Neural cell (in vitro differentiated cells): ENCODE measurements around the gene MARK1. TPM values are rescaled to one million over a fixed set of nuclear protein-coding genes. Genes with fewer than 3 reads are reported as not detected.

ENCODE experiments used
- H2AFZ ChIP-seq: fragments of 200-600, 300-800 bp; sonication (generic), shearing (Covaris generic); 2 replicates; pipeline ENCODE4 v1.6.0; 2014; ENCODE audit warnings: low read depth, mild to moderate bottlenecking, antibody characterized with exemption, low read length, moderate library complexity
- H3F3A ChIP-seq: fragments of 200-600 bp; shearing (Covaris generic); 2 replicates; pipeline ENCODE4 v1.6.1; 2016; ENCODE audit warnings: mild to moderate bottlenecking, moderate library complexity, mixed read lengths, antibody characterized with exemption, low read length; ENCODE audit not compliant: insufficient read depth, poor library complexity, severe bottlenecking
- H3K27ac ChIP-seq: fragments of 200-600, 300-800 bp; sonication (generic), shearing (Covaris generic); 2 replicates; pipeline ENCODE4 v1.5.1; 2014; ENCODE audit warnings: mild to moderate bottlenecking, low read length, moderate library complexity
- H3K27me3 ChIP-seq: fragments of 300-800, 200-600 bp; sonication (generic), shearing (Covaris generic); 2 replicates; pipeline ENCODE4 v1.6.0; 2014; ENCODE audit warnings: mild to moderate bottlenecking, low read depth, low read length, moderate library complexity; ENCODE audit not compliant: insufficient read depth
- H3K36me3 ChIP-seq: fragments of 300-800, 200-600 bp; sonication (generic), shearing (Covaris generic); 2 replicates; pipeline ENCODE4 v1.5.1; 2014; ENCODE audit warnings: mild to moderate bottlenecking, antibody characterized with exemption, low read length, moderate library complexity; ENCODE audit not compliant: insufficient read depth
- H3K4me2 ChIP-seq: fragments of 300-800, 200-600 bp; sonication (generic), shearing (Covaris generic); 2 replicates; pipeline ENCODE4 v1.6.0; 2014; ENCODE audit warnings: mild to moderate bottlenecking, low read length
- H3K4me3 ChIP-seq: fragments of 300-800, 200-600 bp; sonication (generic), shearing (Covaris generic); 2 replicates; pipeline ENCODE4 v1.5.1; 2014; ENCODE audit warnings: mild to moderate bottlenecking, low read length, moderate library complexity
- H3K79me2 ChIP-seq: fragments of 200-600 bp; shearing (Covaris generic); replicated peaks from 2 replicates; pipeline ENCODE4 v1.6.0; 2014; ENCODE audit warnings: mild to moderate bottlenecking, low read length, moderate library complexity; ENCODE audit not compliant: insufficient read depth
- H3K9ac ChIP-seq: fragments of 300-800, 200-600 bp; sonication (generic), shearing (Covaris generic); 2 replicates; pipeline ENCODE4 v1.6.1; 2016; ENCODE audit warnings: mild to moderate bottlenecking, low read length, mixed read lengths
- H3K9me2 ChIP-seq: fragments of 200-600 bp; shearing (Covaris generic); 2 replicates; pipeline ENCODE4 v1.6.1; 2016; ENCODE audit warnings: mild to moderate bottlenecking, low read length, mixed read lengths; ENCODE audit not compliant: insufficient read depth
- H3K9me3 ChIP-seq: fragments of 200-600, 300-800 bp; sonication (generic), shearing (Covaris generic); 2 replicates; pipeline ENCODE4 v1.6.1; 2016; ENCODE audit warnings: mild to moderate bottlenecking, mixed run types, low read length, moderate library complexity, mixed read lengths
- H4K20me1 ChIP-seq: fragments of 200-600 bp; shearing (Covaris generic); 2 replicates; pipeline ENCODE4 v1.6.1; 2016; ENCODE audit warnings: mild to moderate bottlenecking, mixed run types; ENCODE audit not compliant: insufficient read depth
- EP300 ChIP-seq: fragments of 450-650 bp; conservative IDR thresholded peaks from 2 replicates; pipeline ENCODE4 v1.6.1; 2014; ENCODE audit warnings: antibody characterized with exemption, mild to moderate bottlenecking, moderate library complexity; ENCODE audit not compliant: poor library complexity, severe bottlenecking
- EZH2 ChIP-seq: fragments of 200-600, 300-800 bp; shearing (Covaris generic), sonication (generic); IDR thresholded peaks from 2 replicates; pipeline ENCODE4 v1.6.1; 2014; ENCODE audit warnings: antibody characterized with exemption, low read length, borderline replicate concordance, mild to moderate bottlenecking; ENCODE audit not compliant: insufficient read depth, poor library complexity, severe bottlenecking
- MXI1 ChIP-seq: fragments of 450-650 bp; conservative IDR thresholded peaks from 2 replicates; pipeline ENCODE4 v1.6.1; 2014; ENCODE audit warnings: antibody characterized with exemption, mild to moderate bottlenecking; ENCODE audit not compliant: poor library complexity, severe bottlenecking
- POLR2AphosphoS5 ChIP-seq: IDR thresholded peaks from 2 replicates; pipeline ENCODE4 v1.6.1; 2012
- RAD21 ChIP-seq: fragments of 450-650 bp; conservative IDR thresholded peaks from 2 replicates; pipeline ENCODE4 v1.6.1; 2014; ENCODE audit warnings: antibody characterized with exemption, mild to moderate bottlenecking, moderate library complexity
- SMC3 ChIP-seq: fragments of 450-650 bp; conservative IDR thresholded peaks from 2 replicates; pipeline ENCODE4 v1.6.1; 2014; ENCODE audit warnings: antibody characterized with exemption, mild to moderate bottlenecking, moderate library complexity; ENCODE audit not compliant: poor library complexity
- TAF1 ChIP-seq: IDR thresholded peaks from 2 replicates; pipeline ENCODE4 v1.6.1; 2012; ENCODE audit warnings: low read depth
- polyA plus RNA-seq: library from polyadenylated mRNA; depleted of rRNA; stranded (reverse); fragments of >200 nt; gene quantifications from 2 replicates; pipeline ENCODE4 v1.2.3, GENCODE V29; 2014
- TF ChIP-seq, protein P1 (sequence below): IDR thresholded peaks from 2 replicates; pipeline ENCODE4 v1.6.1; 2012; ENCODE audit warnings: borderline replicate concordance
- TF ChIP-seq, protein P2 (sequence below): fragments of 450-650 bp; IDR thresholded peaks from 2 replicates; pipeline ENCODE4 v1.5.1; 2014; ENCODE audit warnings: antibody characterized with exemption, mild to moderate bottlenecking, moderate library complexity; ENCODE audit not compliant: poor library complexity, severe bottlenecking

MARK1 gene
- polyA plus RNA-seq, 1 donor from 2014 or later = 38.6 TPM

DNA sequence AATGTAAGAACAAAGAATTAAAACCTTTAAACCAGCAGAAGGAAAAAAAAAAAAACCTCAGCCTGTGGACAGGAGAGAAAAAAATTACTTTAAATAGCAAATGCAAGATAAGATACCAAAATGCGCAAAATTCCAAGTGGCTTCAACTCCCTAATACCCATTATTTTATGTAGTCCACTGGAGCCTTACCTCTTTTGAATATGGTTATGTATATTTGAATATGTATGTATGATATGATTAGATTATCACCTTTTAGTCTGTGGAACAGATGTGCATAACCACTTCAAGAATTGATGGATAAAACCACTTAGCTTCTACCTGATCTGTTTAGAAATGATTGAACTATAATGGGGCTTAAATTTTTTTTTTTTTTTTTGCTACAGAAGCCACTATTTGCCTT is 109.8 kb downstream of the MARK1 start:
- Histone ChIP-seq H3K79me2 (no peaks in the 10 kb centered on the region), H3F3A (no peaks in the 10 kb centered on the region), H3K27me3 (no peaks in the 10 kb centered on the region), H2AFZ (no peak overlapping the region), H3K27ac (no peak overlapping the region), H3K9me3 (no peaks in the 10 kb centered on the region), H4K20me1 (no peaks in the 10 kb centered on the region), H3K4me3 (no peak overlapping the region), H3K36me3 (no peaks in the 10 kb centered on the region), H3K4me2 (no peak overlapping the region), H3K9ac (no peak overlapping the region), H3K9me2 (no peaks in the 10 kb centered on the region)
- TF ChIP-seq, protein P1, sequence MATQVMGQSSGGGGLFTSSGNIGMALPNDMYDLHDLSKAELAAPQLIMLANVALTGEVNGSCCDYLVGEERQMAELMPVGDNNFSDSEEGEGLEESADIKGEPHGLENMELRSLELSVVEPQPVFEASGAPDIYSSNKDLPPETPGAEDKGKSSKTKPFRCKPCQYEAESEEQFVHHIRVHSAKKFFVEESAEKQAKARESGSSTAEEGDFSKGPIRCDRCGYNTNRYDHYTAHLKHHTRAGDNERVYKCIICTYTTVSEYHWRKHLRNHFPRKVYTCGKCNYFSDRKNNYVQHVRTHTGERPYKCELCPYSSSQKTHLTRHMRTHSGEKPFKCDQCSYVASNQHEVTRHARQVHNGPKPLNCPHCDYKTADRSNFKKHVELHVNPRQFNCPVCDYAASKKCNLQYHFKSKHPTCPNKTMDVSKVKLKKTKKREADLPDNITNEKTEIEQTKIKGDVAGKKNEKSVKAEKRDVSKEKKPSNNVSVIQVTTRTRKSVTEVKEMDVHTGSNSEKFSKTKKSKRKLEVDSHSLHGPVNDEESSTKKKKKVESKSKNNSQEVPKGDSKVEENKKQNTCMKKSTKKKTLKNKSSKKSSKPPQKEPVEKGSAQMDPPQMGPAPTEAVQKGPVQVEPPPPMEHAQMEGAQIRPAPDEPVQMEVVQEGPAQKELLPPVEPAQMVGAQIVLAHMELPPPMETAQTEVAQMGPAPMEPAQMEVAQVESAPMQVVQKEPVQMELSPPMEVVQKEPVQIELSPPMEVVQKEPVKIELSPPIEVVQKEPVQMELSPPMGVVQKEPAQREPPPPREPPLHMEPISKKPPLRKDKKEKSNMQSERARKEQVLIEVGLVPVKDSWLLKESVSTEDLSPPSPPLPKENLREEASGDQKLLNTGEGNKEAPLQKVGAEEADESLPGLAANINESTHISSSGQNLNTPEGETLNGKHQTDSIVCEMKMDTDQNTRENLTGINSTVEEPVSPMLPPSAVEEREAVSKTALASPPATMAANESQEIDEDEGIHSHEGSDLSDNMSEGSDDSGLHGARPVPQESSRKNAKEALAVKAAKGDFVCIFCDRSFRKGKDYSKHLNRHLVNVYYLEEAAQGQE = no peak
- no peak for TF ChIP-seq TAF1
- TF ChIP-seq POLR2AphosphoS5 = no peak
- no peak for TF ChIP-seq MXI1
- no peak for TF ChIP-seq SMC3
- TF ChIP-seq EZH2 = no peak
- no peak for TF ChIP-seq RAD21
- TF ChIP-seq, protein P2, sequence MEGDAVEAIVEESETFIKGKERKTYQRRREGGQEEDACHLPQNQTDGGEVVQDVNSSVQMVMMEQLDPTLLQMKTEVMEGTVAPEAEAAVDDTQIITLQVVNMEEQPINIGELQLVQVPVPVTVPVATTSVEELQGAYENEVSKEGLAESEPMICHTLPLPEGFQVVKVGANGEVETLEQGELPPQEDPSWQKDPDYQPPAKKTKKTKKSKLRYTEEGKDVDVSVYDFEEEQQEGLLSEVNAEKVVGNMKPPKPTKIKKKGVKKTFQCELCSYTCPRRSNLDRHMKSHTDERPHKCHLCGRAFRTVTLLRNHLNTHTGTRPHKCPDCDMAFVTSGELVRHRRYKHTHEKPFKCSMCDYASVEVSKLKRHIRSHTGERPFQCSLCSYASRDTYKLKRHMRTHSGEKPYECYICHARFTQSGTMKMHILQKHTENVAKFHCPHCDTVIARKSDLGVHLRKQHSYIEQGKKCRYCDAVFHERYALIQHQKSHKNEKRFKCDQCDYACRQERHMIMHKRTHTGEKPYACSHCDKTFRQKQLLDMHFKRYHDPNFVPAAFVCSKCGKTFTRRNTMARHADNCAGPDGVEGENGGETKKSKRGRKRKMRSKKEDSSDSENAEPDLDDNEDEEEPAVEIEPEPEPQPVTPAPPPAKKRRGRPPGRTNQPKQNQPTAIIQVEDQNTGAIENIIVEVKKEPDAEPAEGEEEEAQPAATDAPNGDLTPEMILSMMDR = no peak
- no peak for TF ChIP-seq EP300

GRCh38 chr1:220642285-220642684 is 114.3 kb downstream of the MARK1 start:
- Histone ChIP-seq H3K27ac (no peak overlapping the region), H3F3A (no peaks in the 10 kb centered on the region), H2AFZ (no peak overlapping the region), H4K20me1 (no peaks in the 10 kb centered on the region), H3K9me2 (no peaks in the 10 kb centered on the region), H3K79me2 (no peaks in the 10 kb centered on the region), H3K36me3 (peaks cover 5% of the 10 kb centered on the region), H3K4me3 (no peak overlapping the region), H3K9me3 (no peaks in the 10 kb centered on the region), H3K4me2 (no peak overlapping the region), H3K9ac (no peak overlapping the region), H3K27me3 (no peaks in the 10 kb centered on the region)
- TF ChIP-seq TAF1 (no peak), MXI1 (no peak), SMC3 (no peak), EZH2 (no peak), POLR2AphosphoS5 (no peak), EP300 (no peak), RAD21 (no peak)
- TF ChIP-seq, protein P2 = no peak
- TF ChIP-seq, protein P1 = no peak
